Measurements from ENCODE around the gene TSKS.

- TF ChIP-seq CTCF (IDR thresholded peaks at IDR 0.05): no peak
- TF ChIP-seq POLR2A (IDR thresholded peaks at IDR 0.05): no peak
These were observed 62.5 kb downstream of the TSKS start for GRCh38 chr19:49700563-49700962.
